KBM-7 (cell line): ENCODE data around the gene ERLIN1.
"Not testable (repeated sequence)": the region's sequence is repeated elsewhere in the genome, so short reads cannot be mapped to it uniquely, and the experiment has no call there.

Source experiments
- DNase-seq: peaks from one replicate; pipeline ENCODE4 v3.0.0-alpha.2; 2015
- in situ Hi-C: fragments of 300-500 bp; cut with MboI; formaldehyde crosslinking; loops from 2 replicates; pipeline ENCODE4 v1.14.3; 2020; ENCODE audit warnings: low sequenced_read_pairs, low pct_unique_long_range_greater_than_20kb, mixed read lengths

The ERLIN1 gene

DNA sequence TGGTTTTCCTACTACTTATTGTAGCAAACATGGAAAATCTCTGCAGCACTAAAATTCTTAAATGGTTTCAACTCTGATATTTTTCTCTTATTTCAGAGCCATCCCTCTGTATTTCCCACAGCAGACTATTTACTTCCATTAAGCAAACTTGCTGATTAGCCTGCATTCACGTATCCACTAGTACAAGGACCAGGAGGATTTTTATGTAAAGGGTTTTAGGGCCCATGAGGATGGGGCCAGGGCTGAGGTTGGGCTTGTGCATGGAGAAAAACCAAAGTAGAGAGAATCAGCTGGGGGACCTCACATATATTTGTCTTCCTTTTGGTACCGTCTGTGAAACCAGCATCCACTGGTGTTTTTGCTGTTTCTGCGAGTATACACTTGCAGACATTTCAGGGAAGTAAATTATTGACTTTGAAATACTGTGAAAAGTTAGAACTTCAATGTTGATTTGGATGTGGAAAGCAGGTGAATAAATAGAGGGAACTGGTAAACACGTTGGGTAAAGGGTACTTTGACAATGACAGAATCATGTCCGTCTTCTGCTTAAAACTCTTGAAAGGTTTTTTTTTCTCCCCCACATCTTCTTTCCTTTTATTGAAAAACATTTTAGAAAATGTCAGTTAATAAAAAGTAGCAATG is 44.3 kb downstream of the ERLIN1 start:
- no peak for DNase-seq
- in situ Hi-C loops = no loop called here

DNA sequence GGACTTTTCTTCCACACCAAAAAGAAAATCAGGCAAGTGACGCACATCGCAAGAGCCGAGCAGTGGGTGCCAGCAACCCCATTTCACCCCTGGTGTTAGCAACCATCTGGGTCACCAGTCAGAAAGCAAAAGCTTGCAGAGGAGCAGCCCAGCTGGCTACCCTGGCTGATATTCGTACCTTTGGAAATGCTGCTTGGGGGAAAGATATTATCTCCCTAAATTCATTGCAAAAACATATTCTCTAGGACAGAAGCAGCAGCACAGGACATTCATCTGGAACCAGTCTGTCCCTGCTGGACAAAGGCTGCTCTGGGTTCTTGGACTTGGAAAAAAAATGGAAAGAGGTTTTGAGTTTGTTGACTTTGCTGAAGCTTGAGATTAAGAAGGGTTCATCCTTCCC is 45.8 kb downstream of the ERLIN1 start:
- in situ Hi-C loops = no loop called here
- DNase-seq = no peak

GRCh38 chr10:100138921-100139496 is 46.8 kb downstream of the ERLIN1 start:
- in situ Hi-C loops = no loop called here

DNA sequence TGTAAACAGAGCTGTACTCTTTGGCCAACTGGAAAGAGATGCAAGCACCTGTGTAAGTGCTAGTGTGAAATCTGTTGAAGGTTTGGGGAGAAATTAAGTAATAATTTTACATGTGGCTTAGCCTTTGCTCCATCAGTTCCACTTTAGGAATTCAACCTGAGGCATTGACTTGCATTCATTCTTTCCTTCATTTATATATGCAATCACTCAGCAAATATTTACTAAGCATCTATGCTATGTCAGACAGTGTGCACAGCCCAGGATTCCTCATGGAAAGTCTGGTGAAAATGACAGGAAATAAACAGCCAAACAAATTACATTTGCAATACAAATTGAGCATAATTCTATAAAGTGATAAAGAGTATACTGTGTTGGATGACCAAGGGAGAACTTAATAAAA is 50.3 kb downstream of the ERLIN1 start:
- in situ Hi-C loops = no loop called here
- no peak for DNase-seq

More at GRCh38 chr10:100138921-100139496, 46.8 kb downstream of the ERLIN1 start:
- no peak for DNase-seq

DNA sequence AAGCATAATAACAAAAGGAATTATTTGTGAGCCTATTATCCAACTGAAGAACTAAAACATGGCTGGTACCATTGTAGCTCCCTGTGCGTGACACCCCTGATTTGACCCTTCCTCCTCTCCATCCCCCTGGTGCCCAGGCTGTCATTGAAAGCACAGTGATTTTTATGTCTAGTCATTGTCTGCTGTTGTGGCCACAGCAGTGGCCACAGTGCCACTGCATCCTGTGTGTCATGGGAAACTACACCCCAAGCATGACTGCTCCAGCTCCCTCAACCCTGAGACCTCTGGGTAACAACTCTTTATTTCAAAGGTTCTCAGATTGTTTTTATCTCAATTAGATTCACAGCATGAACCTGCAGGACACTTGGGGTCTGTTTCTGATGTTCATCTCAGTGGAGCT is 52.0 kb downstream of the ERLIN1 start:
- in situ Hi-C loops = no loop called here
- no peak for DNase-seq

- in situ Hi-C loops = no loop called here
- DNase-seq = no peak
Observed at GRCh38 chr10:100132427-100132826, 53.4 kb downstream of the ERLIN1 start.

DNA sequence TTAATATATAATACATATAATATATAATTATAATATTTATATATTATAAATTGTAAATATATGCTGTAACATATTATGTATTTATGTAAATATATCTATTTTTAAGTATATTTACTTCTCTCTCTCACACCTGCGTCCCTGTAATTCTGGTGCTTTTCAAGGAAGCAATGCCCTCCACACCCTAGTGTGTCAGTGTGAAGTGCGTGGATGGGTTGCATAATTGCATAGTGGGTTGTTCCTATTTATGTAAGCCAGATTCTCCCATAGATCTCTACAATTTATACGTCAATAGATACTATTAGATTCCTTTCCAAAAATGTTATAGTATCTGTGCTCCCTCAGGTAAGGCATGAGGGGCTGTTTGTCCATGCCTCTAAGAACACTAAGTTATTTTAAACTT is 54.3 kb downstream of the ERLIN1 start:
- DNase-seq = no peak
- in situ Hi-C loops = no loop called here

DNA sequence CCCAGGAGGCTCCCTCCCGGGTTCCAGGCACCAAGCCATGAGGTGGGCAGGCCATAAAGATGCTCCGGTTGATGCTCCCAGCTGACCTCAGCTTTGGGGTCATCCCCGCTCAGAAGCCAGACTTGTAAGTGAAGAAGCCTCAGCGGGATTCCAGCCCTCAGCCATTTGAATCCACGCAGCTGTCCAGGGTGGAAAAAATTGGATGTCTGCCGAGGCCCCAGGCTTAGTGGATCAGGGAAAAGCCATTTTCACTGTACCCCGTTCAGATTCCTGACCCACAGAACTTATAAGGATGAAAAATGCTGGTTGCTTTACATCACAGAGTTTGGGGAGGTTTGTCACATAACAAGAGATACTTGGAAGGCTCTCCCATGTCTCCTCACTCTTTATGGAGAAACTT is 55.0 kb downstream of the ERLIN1 start:
- in situ Hi-C loops = no loop called here
- DNase-seq = no peak

- in situ Hi-C loops = no loop called here
- no peak for DNase-seq
Observed at GRCh38 chr10:100129424-100129823, 56.4 kb downstream of the ERLIN1 start.

DNA sequence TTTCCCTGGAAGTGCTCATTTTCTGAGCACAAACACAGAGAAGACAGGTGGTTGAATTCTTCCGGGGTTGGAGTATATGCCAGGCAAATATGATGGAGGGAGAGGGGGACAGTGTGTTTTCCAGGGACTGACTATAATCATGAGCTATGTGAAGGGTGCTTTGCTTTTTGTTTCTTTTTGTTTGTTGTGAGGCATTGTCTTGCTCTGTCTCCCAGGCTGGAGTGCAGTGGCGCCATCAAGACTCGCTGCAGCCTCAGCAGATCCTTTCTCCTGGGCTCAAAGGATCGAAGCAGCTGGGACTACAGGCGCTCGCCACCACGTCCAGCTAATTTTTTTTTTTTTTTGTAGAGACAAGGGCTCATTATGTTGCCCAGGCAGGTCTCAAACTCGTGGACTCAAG is 56.9 kb downstream of the ERLIN1 start:
- in situ Hi-C loops = no loop called here
- no peak for DNase-seq

DNA sequence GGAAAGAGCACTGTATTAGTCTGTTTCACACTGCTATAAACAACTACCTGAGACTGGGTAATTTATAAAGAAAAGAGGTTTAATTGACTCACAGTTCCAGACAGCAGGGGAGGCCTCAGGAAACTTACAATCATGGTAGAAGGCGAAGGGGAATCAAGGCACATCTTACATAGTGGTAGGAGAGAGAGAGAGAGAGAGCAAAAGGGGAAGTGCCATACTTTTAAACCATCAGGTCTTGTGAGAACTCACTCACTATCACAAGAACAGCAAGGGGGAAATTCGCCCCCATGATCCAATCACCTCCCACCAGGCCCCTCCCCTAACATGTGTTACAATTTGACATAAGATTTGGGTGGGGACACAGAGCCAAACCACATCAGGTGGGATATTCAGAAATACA is 60.5 kb downstream of the ERLIN1 start:
- DNase-seq, in situ Hi-C loops: not testable (repeated sequence)

DNA sequence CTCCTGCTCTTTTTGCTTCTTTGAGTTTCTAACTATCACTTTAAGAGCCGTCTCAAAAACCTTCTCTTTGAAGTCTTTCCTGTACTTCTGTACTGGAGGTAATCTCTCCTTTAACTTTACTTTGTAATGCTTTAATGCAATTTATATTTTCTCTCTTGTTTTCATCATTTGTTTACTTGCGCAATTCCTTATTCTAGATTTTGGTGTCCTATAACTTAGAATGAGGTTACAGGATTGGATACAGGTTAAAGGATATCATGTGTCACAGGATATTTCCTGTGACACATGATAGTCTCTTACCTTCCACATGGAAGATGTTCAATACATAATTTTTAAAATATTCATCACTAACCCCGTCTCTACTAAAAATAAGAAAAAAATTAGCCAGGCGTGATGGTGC is 61.7 kb downstream of the ERLIN1 start:
- in situ Hi-C loops = no loop called here

DNA sequence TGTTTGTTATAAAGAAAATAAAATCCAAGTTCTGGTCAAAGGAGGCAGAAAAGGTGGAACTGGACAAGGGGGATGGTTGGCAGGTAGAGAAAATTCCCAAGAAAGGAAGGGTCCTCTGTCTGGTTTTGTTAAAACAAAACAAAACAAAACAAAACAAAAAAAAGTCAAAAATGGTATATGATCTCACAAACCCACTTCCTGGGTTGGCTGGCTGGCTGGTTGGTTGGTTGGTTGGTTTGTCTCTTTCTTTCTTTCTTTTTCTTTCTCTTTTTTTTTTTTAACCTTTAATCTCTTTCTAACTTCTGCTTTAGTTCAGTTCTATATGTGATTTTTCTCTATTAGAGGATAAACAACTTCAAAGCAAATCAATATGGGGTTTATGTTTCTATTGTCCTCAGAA is 63.0 kb downstream of the ERLIN1 start:
- no peak for DNase-seq
- in situ Hi-C loops = no loop called here

More for the DNA sequence above, 61.7 kb downstream of the ERLIN1 start:
- no peak for DNase-seq

DNA sequence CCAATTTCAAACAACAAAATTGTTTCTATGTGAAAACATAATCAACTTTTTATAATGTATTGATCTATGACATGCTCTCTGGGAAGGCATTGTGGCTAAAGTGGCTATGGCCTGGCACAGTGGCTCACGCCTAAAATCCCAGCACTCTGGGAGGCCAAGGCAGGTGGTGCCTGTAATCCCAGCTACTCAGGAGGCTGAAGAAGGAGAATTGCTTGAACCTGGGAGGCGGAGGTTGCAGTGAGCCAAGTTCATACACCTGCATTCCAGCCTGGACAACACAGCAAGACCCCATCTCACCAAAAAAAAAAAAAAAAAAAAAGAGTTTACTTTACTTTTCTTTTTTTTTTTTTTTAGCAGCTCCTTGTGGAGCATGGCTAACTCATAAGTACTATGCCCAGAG is 65.3 kb downstream of the ERLIN1 start:
- in situ Hi-C loops = no loop called here
- no peak for DNase-seq

GRCh38 chr10:100119726-100120125 is 66.1 kb downstream of the ERLIN1 start:
- no peak for DNase-seq
- in situ Hi-C loops = no loop called here

- no peak for DNase-seq
- in situ Hi-C loops = no loop called here
Observed at GRCh38 chr10:100114976-100115770, 70.7 kb downstream of the ERLIN1 start.

DNA sequence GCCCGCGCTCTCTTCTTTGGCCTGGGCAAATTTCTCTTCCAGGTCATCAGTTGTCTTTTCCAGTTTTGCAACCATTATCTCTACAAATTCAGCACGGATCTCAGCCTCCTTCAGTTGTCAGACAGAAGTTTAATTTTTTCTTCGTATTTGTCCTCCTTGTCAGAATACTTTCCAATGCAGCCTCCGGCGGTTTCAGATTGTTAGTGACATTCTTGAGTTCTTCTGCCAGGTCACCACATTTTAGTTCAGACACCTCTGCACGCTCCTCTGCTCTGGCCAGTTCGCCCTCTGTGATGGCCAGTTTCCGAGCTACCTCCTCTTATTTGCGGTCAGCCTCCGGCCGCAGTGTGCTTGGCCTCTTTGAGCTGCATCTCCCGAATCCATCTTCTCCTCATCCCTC is 71.4 kb downstream of the ERLIN1 start:
- in situ Hi-C loops = no loop called here
- DNase-seq = no peak

DNA sequence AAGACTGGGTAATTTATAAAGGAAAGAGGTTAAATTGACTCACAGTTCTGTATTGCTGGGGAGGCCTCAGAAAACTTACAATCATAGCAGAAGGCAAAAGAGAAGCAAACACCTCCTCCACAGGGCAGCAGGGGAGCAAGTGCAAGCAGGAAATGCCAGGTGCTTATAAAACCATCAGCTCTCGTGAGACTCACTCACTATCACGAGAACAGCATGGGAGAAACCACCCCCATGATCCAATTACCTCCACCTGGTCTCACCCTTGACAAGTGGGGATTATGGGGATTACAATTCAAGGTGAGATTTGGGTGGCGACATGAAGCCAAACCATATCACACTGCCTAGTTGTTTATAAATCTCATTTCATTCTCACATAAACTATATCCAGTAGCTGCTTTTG is 76.2 kb downstream of the ERLIN1 start:
- in situ Hi-C loops = no loop called here
- no peak for DNase-seq

GRCh38 chr10:100106865-100107264 is 79.0 kb downstream of the ERLIN1 start:
- in situ Hi-C loops = no loop called here
- DNase-seq = no peak

- in situ Hi-C loops = no loop called here
- DNase-seq = no peak
Observed at GRCh38 chr10:100104300-100104699, 81.5 kb downstream of the ERLIN1 start.

DNA sequence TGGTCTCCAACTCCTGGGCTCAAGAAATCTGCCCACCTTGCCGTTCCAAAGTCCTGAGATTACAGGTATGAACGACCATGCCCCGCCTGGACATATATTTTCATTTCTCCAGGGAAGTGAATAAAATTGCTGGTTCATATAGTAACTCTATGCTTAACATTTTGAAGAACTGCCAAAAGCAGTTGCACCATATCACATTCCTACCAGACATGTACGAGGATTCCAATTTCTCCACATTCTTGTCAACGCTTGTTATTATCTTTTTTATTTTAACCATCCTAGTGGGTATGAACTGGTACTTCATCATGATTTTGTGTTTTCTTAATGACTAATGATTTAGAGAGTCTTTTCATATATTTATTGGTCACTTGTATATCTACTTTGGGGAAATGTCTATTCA is 82.2 kb downstream of the ERLIN1 start:
- in situ Hi-C loops = no loop called here

More for the DNA sequence above, 82.2 kb downstream of the ERLIN1 start:
- no peak for DNase-seq
